Loucy (cell line): ENCODE results near the gene ADCY7.

Experiments
- EZH2phosphoT487 ChIP-seq: fragments of 200-600 bp; IDR thresholded peaks from 2 replicates; pipeline ENCODE4 v1.6.1; 2018; ENCODE audit warnings: antibody characterized with exemption, mild to moderate bottlenecking, moderate library complexity, borderline replicate concordance
- TF ChIP-seq, protein P1 (sequence below): fragments of 200-600 bp; sonication (generic); conservative IDR thresholded peaks from 2 replicates; pipeline ENCODE4 v1.5.1; 2014; ENCODE audit warnings: mild to moderate bottlenecking, antibody characterized with exemption, low read length

GRCh38 chr16:50273888-50274325 is 7.6 kb downstream of the ADCY7 start:
- TF ChIP-seq, protein P1, sequence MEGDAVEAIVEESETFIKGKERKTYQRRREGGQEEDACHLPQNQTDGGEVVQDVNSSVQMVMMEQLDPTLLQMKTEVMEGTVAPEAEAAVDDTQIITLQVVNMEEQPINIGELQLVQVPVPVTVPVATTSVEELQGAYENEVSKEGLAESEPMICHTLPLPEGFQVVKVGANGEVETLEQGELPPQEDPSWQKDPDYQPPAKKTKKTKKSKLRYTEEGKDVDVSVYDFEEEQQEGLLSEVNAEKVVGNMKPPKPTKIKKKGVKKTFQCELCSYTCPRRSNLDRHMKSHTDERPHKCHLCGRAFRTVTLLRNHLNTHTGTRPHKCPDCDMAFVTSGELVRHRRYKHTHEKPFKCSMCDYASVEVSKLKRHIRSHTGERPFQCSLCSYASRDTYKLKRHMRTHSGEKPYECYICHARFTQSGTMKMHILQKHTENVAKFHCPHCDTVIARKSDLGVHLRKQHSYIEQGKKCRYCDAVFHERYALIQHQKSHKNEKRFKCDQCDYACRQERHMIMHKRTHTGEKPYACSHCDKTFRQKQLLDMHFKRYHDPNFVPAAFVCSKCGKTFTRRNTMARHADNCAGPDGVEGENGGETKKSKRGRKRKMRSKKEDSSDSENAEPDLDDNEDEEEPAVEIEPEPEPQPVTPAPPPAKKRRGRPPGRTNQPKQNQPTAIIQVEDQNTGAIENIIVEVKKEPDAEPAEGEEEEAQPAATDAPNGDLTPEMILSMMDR: no peak
- TF ChIP-seq EZH2phosphoT487: no peak
